Measurements from ENCODE around the gene SAMMSON.

SAMMSON gene

GRCh38 chr3:70042641-70043040 lies 43.1 kb downstream of the SAMMSON start:
- no peak for TF ChIP-seq ZNF280D (tag by site-specific recombination; IDR thresholded peaks at IDR 0.05)
- TF ChIP-seq ZNF670 (tag by site-specific recombination; IDR thresholded peaks at IDR 0.05; ENCODE audit: low read depth), result no peak
- no peak for TF ChIP-seq EGR2 (tag by site-specific recombination; IDR thresholded peaks at IDR 0.05; ENCODE audit: low read depth)
- no peak for TF ChIP-seq ZNF837 (tag by site-specific recombination; IDR thresholded peaks at IDR 0.05)
- Histone ChIP-seq H3K27ac (ENCODE audit: extremely low read depth, low read depth, low read length) (no peak overlapping the region), H3K4me3 (ENCODE audit: low read depth, low read length) (no peak overlapping the region), H3K36me3 (ENCODE audit: control insufficient read depth in 2 of 2, insufficient read depth in 1 of 2, low read length in 2 of 2) (no peaks in the 10 kb centered on the region), H3K4me1 (ENCODE audit: control insufficient read depth, insufficient read depth, low read length) (no peaks in the 10 kb centered on the region), H3K9me3 (ENCODE audit: control insufficient read depth, insufficient read depth, low read depth, low read length) (no peaks in the 10 kb centered on the region)
- ChIA-PET CTCF (no interaction called here), POLR2A (no interaction called here)

GRCh38 chr3:70049761-70050160 lies 50.2 kb downstream of the SAMMSON start:
- H3K4me1 ChIP-seq (ENCODE audit: control insufficient read depth, insufficient read depth, low read length), result no peaks in the 10 kb centered on the region
- H3K9me3 ChIP-seq (ENCODE audit: control insufficient read depth, insufficient read depth, low read depth, low read length), result no peaks in the 10 kb centered on the region
- no peak overlapping the region for H3K27ac ChIP-seq (ENCODE audit: extremely low read depth, low read depth, low read length)
- CTCF ChIA-PET, result no interaction called here
- POLR2A ChIA-PET, result no interaction called here
- no peak overlapping the region for H3K4me3 ChIP-seq (ENCODE audit: low read depth, low read length)
- H3K36me3 ChIP-seq (ENCODE audit: control insufficient read depth in 2 of 2, insufficient read depth in 1 of 2, low read length in 2 of 2), result no peaks in the 10 kb centered on the region
- TF ChIP-seq ZNF621 (tag by site-specific recombination; IDR thresholded peaks at IDR 0.05) (no peak), BCL6B (tag by site-specific recombination; IDR thresholded peaks at IDR 0.05) (no peak), ZNF530 (tag by site-specific recombination; IDR thresholded peaks at IDR 0.05; ENCODE audit: low read depth) (no peak), EGR2 (tag by site-specific recombination; IDR thresholded peaks at IDR 0.05; ENCODE audit: low read depth) (no peak), KLF17 (tag by site-specific recombination; IDR thresholded peaks at IDR 0.05) (no peak), SP7 (tag by site-specific recombination; IDR thresholded peaks at IDR 0.05) (no peak), ZNF404 (tag by site-specific recombination; IDR thresholded peaks at IDR 0.05) (no peak), ZNF311 (tag by site-specific recombination; IDR thresholded peaks at IDR 0.05; ENCODE audit: borderline replicate concordance) (no peak), GLIS1 (tag by site-specific recombination; IDR thresholded peaks at IDR 0.05) (no peak), YY1 (tag by site-specific recombination; IDR thresholded peaks at IDR 0.05) (no peak), ZNF449 (tag by site-specific recombination; IDR thresholded peaks at IDR 0.05) (no peak), ZNF513 (tag by site-specific recombination; IDR thresholded peaks at IDR 0.05) (no peak), ZNF560 (tag by site-specific recombination; IDR thresholded peaks at IDR 0.05; ENCODE audit: borderline replicate concordance) (no peak), ZNF701 (tag by site-specific recombination; IDR thresholded peaks at IDR 0.05) (no peak)
